Neural progenitor cell (in vitro differentiated cells): ENCODE data around the gene PDE11A. TPM values are rescaled to one million over a fixed set of nuclear protein-coding genes. Genes with fewer than 3 reads are reported as not detected.

Source experiments
- DNase-seq: peaks from one replicate; pipeline ENCODE4 v3.0.0-alpha.2; 2016; ENCODE audit warnings: low spot score
- H2AFZ ChIP-seq: fragments of 200-600 bp; sonication (generic); replicated peaks from 2 replicates; pipeline ENCODE4 v1.6.1; 2016; ENCODE audit warnings: antibody characterized with exemption
- H3F3A ChIP-seq: fragments of 200-600 bp; sonication (generic); 2 replicates; pipeline ENCODE4 v1.6.1; 2016; ENCODE audit warnings: antibody characterized with exemption, low read depth
- H3K27ac ChIP-seq: fragments of 200-600 bp; sonication (generic); 2 replicates; pipeline ENCODE4 v1.5.1; 2016; ENCODE audit warnings: mild to moderate bottlenecking
- H3K27me3 ChIP-seq: fragments of 200-600 bp; sonication (generic); 2 replicates; pipeline ENCODE4 v1.6.1; 2016; ENCODE audit warnings: mild to moderate bottlenecking, moderate library complexity
- H3K36me3 ChIP-seq: fragments of 200-600 bp; sonication (generic); 2 replicates; pipeline ENCODE4 v1.5.1; 2016
- H3K4me1 ChIP-seq: fragments of 200-600 bp; sonication (generic); 2 replicates; pipeline ENCODE4 v1.6.1; 2016; ENCODE audit warnings: mixed run types
- H3K4me2 ChIP-seq: fragments of 200-600 bp; sonication (generic); 2 replicates; pipeline ENCODE4 v1.6.1; 2016
- H3K4me3 ChIP-seq: fragments of 200-600 bp; sonication (generic); 2 replicates; pipeline ENCODE4 v1.5.1; 2016
- H3K79me2 ChIP-seq: fragments of 200-600 bp; sonication (generic); 2 replicates; pipeline ENCODE4 v1.6.1; 2016; ENCODE audit warnings: low read depth
- H3K9ac ChIP-seq: fragments of 200-600 bp; sonication (generic); 2 replicates; pipeline ENCODE4 v1.6.1; 2016
- H3K9me3 ChIP-seq: fragments of 200-600 bp; sonication (generic); 2 replicates; pipeline ENCODE4 v1.5.1; 2016; ENCODE audit warnings: low read depth
- H4K20me1 ChIP-seq: fragments of 200-600 bp; sonication (generic); 2 replicates; pipeline ENCODE4 v1.6.1; 2016; ENCODE audit warnings: low read depth
- H3K27ac Mint-ChIP-seq: 3 replicates; pipeline ENCODE4 v1.8.0; 2021; ENCODE audit warnings: mixed read lengths
- H3K27me3 Mint-ChIP-seq: 2 replicates; pipeline ENCODE4 v1.8.0; 2022; ENCODE audit warnings: low read depth, mild to moderate bottlenecking, inconsistent platforms, moderate library complexity, mixed read lengths; ENCODE audit not compliant: insufficient read depth
- H3K36me3 Mint-ChIP-seq: 3 replicates; pipeline ENCODE4 v1.8.0; 2021; ENCODE audit warnings: mixed read lengths
- H3K4me1 Mint-ChIP-seq: 3 replicates; pipeline ENCODE4 v1.8.0; 2021; ENCODE audit warnings: mixed read lengths
- H3K4me3 Mint-ChIP-seq: 3 replicates; pipeline ENCODE4 v1.8.0; 2021; ENCODE audit warnings: mild to moderate bottlenecking, moderate library complexity, mixed read lengths
- H3K9me3 Mint-ChIP-seq: 3 replicates; pipeline ENCODE4 v1.8.0; 2020; ENCODE audit warnings: mixed read lengths
- CTCF ChIP-seq: fragments of 200-600 bp; sonication (generic); IDR thresholded peaks from 2 replicates; pipeline ENCODE4 v1.5.1; 2017; ENCODE audit warnings: antibody characterized with exemption, mild to moderate bottlenecking
- EZH2 ChIP-seq: fragments of 200-600 bp; sonication (generic); IDR thresholded peaks from 2 replicates; pipeline ENCODE4 v1.6.1; 2017; ENCODE audit warnings: antibody characterized with exemption, mild to moderate bottlenecking, moderate library complexity
- EZH2phosphoT487 ChIP-seq: fragments of 200-600 bp; sonication (generic); IDR thresholded peaks from 2 replicates; pipeline ENCODE4 v1.6.1; 2017; ENCODE audit warnings: antibody characterized with exemption
- total RNA-seq: library from RNA; depleted of rRNA; stranded (reverse); fragments of >200 nt; gene quantifications from 2 replicates; pipeline ENCODE4 v1.2.3, GENCODE V29; 2015; ENCODE audit warnings: low replicate concordance

Gene PDE11A
- total RNA-seq, 1 donor from 2014 or later: 0.13 TPM

- TF ChIP-seq EZH2: no peak
- no peak for TF ChIP-seq CTCF
- no peak for TF ChIP-seq EZH2phosphoT487
- H4K20me1 ChIP-seq: no peaks in the 10 kb centered on the region
- no peaks in the 10 kb centered on the region for H3K4me1 ChIP-seq
- H3K36me3 ChIP-seq: no peaks in the 10 kb centered on the region
- peaks cover 57% of the 10 kb centered on the region for H3K27me3 ChIP-seq
- H3K4me2 ChIP-seq: no peak overlapping the region
- DNase-seq: no peak
- no peak overlapping the region for H2AFZ ChIP-seq
- peaks cover 5% of the 10 kb centered on the region for H3K9me3 Mint-ChIP-seq
- H3K27ac Mint-ChIP-seq: no peak overlapping the region
- H3K4me3 Mint-ChIP-seq: no peak overlapping the region
- peaks cover 5% of the 10 kb centered on the region for H3K27me3 Mint-ChIP-seq
- no peaks in the 10 kb centered on the region for H3K79me2 ChIP-seq
- H3K27ac ChIP-seq: no peak overlapping the region
- no peak overlapping the region for H3K9ac ChIP-seq
- peaks cover 3% of the 10 kb centered on the region for H3K4me1 Mint-ChIP-seq
- no peak overlapping the region for H3K4me3 ChIP-seq
- no peaks in the 10 kb centered on the region for H3K36me3 Mint-ChIP-seq
- H3K9me3 ChIP-seq: no peaks in the 10 kb centered on the region
- H3F3A ChIP-seq: no peaks in the 10 kb centered on the region
Measured at GRCh38 chr2:177748360-177748759, 324.2 kb downstream of the PDE11A start.

- Histone ChIP-seq H3K27ac (no peak overlapping the region), H3K36me3 (no peaks in the 10 kb centered on the region), H3K79me2 (no peaks in the 10 kb centered on the region), H3K9ac (no peak overlapping the region), H4K20me1 (no peaks in the 10 kb centered on the region), H3K4me3 (no peak overlapping the region), H3K4me1 (peaks cover 3% of the 10 kb centered on the region), H3K4me2 (no peak overlapping the region), H3K9me3 (no peaks in the 10 kb centered on the region), H2AFZ (no peak overlapping the region), H3K27me3 (peaks cover 67% of the 10 kb centered on the region), H3F3A (no peaks in the 10 kb centered on the region)
- H3K27me3 Mint-ChIP-seq: peaks cover 5% of the 10 kb centered on the region
- H3K4me1 Mint-ChIP-seq: no peaks in the 10 kb centered on the region
- H3K36me3 Mint-ChIP-seq: no peaks in the 10 kb centered on the region
- TF ChIP-seq CTCF: no peak
- TF ChIP-seq EZH2: no peak
- TF ChIP-seq EZH2phosphoT487: no peak
- DNase-seq: no peak
- H3K27ac Mint-ChIP-seq: no peak overlapping the region
- peaks cover 5% of the 10 kb centered on the region for H3K9me3 Mint-ChIP-seq
- no peak overlapping the region for H3K4me3 Mint-ChIP-seq
Measured at GRCh38 chr2:177747384-177747783, 325.2 kb downstream of the PDE11A start.

- H3F3A ChIP-seq: no peaks in the 10 kb centered on the region
- no peak overlapping the region for H3K4me3 ChIP-seq
- no peak overlapping the region for H2AFZ ChIP-seq
- H3K27me3 ChIP-seq: peaks cover 77% of the 10 kb centered on the region
- no peak overlapping the region for H3K27ac ChIP-seq
- H3K4me2 ChIP-seq: no peak overlapping the region
- H3K4me3 Mint-ChIP-seq: no peak overlapping the region
- H4K20me1 ChIP-seq: no peaks in the 10 kb centered on the region
- no peaks in the 10 kb centered on the region for H3K36me3 ChIP-seq
- H3K9me3 ChIP-seq: no peaks in the 10 kb centered on the region
- H3K4me1 ChIP-seq: peaks cover 4% of the 10 kb centered on the region
- no peak for TF ChIP-seq EZH2
- TF ChIP-seq EZH2phosphoT487: no peak
- TF ChIP-seq CTCF: no peak
- H3K9me3 Mint-ChIP-seq: peaks cover 5% of the 10 kb centered on the region
- no peaks in the 10 kb centered on the region for H3K4me1 Mint-ChIP-seq
- no peaks in the 10 kb centered on the region for H3K36me3 Mint-ChIP-seq
- no peak overlapping the region for H3K9ac ChIP-seq
- peaks cover 5% of the 10 kb centered on the region for H3K27me3 Mint-ChIP-seq
- no peak for DNase-seq
- no peaks in the 10 kb centered on the region for H3K79me2 ChIP-seq
- no peak overlapping the region for H3K27ac Mint-ChIP-seq
Measured at GRCh38 chr2:177746358-177746757, 326.2 kb downstream of the PDE11A start.

GRCh38 chr2:177745531-177745930 is 327.0 kb downstream of the PDE11A start:
- Mint-ChIP-seq H3K4me3 (no peak overlapping the region), H3K4me1 (no peaks in the 10 kb centered on the region), H3K27ac (no peak overlapping the region), H3K9me3 (peaks cover 5% of the 10 kb centered on the region), H3K27me3 (peaks cover 7% of the 10 kb centered on the region), H3K36me3 (no peaks in the 10 kb centered on the region)
- Histone ChIP-seq H3K4me2 (no peak overlapping the region), H2AFZ (no peak overlapping the region), H3F3A (no peaks in the 10 kb centered on the region), H3K27me3 (peaks cover 86% of the 10 kb centered on the region), H4K20me1 (no peaks in the 10 kb centered on the region), H3K36me3 (no peaks in the 10 kb centered on the region), H3K27ac (no peak overlapping the region), H3K4me1 (peaks cover 4% of the 10 kb centered on the region), H3K4me3 (no peak overlapping the region), H3K9me3 (no peaks in the 10 kb centered on the region), H3K9ac (no peak overlapping the region), H3K79me2 (no peaks in the 10 kb centered on the region)
- DNase-seq: no peak
- no peak for TF ChIP-seq CTCF
- no peak for TF ChIP-seq EZH2
- TF ChIP-seq EZH2phosphoT487: no peak
